Activated naive CD4-positive, alpha-beta T cell treated with anti-CD3 and anti-CD28 coated beads, Interleukin-2, amount 50 U/mL, for 16 hours (primary cell): ENCODE data around the gene SEC16A.
"Not testable (repeated sequence)": the region's sequence is repeated elsewhere in the genome, so short reads cannot be mapped to it uniquely, and the experiment has no call there.

Experiments
- DNase-seq: peaks from one replicate; pipeline ENCODE4 v3.0.0-alpha.2; 2020

Gene SEC16A

DNA sequence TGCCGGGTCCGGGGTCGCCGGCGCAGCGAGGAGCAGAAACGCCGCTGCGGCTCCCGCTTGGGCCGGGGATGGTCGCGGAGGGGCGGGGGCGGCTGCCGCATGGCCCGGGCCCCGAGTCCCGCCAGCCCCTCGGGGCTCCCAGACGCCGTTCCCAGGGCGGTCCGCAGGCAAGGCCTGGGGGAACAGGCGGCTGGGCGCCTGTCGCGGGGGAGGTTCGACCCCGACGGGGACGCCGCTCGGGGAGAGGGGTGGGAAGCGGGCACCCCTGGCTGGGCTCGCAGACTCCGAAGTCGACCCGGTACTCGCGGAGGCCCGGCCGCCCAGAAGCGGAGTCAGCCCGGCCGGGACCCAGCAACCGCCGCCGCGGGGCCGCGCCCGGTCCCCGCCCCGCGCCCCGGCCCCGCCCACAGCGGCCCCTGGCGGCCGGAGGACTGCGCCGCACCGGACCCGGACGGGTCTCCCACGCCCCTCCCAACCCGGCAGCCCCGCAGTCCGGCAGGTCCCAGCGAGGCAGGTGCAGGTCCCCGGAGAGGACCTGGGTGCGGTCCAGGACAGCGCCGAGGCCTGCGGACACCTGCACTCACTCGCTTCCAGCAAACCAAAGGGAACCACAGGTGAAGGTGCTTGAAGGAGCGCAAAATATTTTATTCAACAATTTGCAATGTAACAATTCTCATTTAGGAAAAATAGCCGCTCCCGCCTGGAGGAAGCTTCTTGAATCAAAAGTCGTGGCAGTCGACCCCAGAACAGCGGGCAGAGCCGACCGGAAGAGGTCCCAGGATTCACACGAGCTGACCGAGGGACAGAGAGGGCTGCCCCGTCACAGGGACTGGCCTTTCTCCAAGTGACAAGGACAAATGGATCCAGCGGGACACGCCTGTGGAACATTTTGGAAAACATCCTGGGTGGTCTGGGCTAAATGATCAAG is 43.1 kb downstream of the SEC16A start, which contains the start of gene INPP5E:
TSS of gene INPP5E (minus strand) at position 365 of the 928 bp plus-strand sequence. CDS start 426 bp downstream, outside the sequence.
- DNase-seq = peak; percentile 85

DNA sequence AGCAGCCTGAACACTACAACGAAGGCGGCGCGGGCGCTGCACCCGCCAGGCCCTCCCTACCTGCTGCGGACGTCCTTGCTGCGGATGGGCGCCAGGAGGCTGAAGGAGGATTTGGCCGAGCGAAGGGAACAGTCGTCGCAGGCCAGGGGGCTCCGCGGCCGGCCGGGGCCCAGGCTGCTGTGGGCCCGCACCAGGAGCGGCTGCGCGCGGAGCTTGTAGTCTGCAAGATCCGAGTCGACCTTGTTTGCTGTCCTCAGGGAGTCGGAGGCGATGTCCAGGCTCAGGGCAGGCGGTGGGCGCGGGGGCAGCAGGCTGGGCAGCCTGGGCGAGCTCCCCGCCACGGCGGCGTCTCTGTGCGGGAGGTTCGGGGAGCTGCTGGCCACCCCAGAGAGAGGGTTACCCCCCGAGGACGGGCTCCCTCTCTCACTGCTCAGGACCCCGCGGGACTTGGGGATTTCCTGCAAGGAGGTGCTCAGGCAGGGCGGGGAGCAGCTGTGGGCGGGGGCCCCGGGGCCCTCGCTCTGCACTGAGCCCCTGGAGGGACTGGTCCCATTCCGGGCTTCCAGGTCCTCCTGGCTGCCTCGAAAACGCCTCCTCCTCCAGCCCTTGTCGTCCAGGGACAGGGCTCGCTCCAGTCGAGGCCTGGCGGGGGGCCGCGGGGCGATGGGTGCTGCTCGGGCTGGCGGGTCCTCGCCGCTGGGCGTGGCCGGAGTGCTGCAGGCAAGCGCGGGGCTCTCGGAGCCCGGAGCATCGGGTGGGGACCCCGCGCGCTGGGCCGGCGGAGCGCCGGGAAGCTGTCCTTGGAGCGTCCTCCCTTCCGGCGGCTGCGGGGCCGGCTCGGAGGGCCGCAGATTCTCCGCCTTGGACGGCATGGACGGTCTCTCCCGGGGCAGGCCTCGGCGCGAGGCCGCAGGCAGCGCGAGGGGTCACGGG is 44.0 kb downstream of the SEC16A start:
- DNase-seq = peak; percentile 69

DNA sequence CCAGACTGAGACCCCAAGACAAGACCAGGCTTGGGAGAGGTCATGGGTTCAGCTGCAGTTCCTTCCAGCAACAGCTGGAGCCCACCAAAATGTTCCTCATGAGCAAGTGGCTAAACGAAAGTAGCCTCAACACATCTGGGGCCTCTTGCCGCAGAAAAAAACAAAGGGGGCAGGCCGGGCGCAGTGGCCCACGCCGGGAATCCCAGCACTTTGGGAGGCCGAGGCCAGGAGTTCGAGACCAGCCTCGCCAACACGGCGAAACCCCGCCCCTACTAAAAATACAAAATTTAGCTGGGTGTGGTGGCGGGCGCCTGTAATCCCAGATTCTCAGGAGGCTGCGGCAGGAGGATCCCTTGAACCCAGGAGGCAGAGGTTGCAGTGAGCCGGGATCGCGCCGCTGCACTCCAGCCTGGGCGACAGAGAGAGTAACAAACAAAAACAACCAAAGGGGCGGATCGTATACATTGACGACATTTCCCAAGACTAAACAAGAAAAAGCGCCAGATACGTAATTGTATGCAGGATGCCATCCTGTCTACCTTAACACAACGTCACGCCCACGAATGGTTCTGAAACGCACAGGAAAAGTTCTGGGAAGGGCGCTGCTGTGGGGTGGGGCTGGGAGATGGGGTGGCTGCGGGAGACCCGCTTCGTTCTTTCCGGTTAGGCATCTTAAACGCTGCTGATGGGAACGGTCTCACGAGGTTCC is 44.8 kb downstream of the SEC16A start:
- DNase-seq = no peak

DNA sequence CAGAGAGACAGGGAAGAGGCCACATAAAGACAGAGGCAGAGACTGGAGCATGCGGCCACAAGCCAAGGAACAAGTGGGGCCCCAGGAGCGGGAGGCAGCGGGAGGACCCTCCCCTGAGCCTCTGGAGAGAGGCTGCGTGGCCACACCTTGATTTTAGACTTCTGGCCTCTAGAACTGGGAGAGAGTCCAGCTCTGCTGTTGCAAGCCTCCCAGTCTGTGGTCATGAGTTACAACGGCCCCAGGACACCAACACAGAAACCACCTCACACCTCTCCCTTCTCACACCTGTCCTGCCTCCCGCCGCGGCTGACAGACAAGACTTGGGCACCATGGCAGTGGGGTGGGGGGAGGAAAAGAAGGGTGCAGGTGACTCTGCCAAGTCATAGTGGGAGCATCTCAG is 45.4 kb downstream of the SEC16A start:
- DNase-seq = no peak

DNA sequence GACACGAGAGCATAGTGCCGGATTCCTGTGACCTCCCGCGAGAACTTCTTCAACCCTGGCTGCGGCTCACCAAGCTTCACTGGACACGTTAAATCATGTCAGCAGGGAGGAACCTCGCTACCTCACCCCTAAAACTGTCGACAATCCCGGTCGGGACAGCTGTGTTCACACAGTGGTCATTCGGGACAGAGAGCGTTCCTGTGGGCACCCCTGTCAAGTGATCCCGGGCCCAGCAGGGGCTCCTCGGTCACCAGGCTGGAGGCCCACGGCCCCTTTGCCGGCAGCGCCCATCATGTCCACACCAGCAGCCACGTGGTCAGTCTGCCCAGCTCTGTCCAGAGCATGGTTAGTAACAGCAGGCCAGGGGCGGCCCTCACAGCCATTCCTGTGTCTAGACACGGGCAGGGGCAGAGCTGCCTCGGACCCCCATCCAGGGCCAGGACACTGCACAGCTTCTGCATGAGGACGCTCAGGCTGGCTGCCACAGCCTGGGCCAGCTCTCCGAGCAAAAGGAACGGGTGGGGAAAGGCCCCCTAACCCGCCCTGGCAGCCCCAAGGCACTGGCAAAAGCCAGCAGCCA is 46.7 kb downstream of the SEC16A start:
- no peak for DNase-seq

DNA sequence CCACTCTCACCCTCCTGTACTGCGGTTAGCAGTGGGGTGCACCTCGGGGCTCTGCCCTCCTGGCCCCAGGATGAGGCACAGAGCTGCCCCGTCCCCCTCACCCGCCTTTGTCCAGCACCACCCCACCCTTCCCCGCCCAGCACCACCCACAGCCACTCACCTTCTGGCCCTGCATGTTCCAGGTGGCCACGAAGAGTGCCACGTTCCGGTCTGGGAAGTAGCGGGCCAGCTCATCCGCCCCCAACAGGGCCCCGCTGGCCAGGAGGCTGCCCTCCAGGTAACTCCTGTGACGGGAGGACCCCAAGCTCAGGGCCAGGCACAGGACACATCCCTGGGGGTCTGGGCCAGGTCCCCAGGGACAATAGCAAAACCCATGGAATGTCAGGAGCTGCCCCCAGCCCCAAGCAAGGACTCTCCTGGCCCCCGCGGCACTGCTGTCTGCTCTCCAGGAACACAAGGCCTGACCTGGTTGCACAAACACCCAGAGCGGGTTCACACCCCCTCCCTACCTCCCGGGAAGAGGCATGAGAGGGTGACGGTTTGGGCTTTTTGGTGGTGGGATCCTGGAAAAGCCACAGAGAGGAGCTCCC is 48.2 kb downstream of the SEC16A start:
- no peak for DNase-seq

DNA sequence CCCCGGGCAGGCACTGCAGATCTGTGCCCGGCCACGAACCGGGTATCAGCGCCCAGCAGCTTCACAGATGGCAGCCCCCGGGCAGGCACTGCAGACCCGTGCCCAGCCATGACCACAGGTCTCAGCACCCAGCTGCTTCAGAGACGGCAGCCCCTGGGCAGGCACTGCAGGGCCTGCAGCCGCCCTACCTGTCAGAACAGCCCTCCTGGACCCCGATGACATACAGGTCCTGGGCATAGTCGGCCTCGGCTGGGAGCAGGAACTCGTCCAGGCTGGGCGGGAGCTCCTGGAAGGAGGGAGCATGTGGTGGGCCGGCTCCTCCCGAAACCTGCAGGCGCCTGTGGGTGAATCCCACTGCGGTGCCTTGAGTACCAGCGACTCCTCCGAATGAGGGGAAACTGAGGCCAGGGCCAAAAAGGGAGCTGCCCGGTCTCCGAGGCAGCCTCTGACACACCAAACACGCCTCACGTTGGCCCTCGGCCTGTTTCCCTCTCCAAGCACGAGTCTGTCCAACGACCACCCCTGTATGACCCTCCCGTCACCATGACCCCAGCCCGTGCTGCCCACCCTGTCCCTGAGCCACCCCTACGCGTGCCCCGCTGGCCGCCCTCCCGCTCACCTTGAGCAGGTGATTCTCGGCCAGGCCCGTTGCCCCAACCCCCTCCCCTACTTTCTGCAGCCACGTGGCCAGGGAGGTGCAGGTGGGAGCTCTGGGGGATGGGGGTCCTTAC is 48.8 kb downstream of the SEC16A start:
- no peak for DNase-seq

DNA sequence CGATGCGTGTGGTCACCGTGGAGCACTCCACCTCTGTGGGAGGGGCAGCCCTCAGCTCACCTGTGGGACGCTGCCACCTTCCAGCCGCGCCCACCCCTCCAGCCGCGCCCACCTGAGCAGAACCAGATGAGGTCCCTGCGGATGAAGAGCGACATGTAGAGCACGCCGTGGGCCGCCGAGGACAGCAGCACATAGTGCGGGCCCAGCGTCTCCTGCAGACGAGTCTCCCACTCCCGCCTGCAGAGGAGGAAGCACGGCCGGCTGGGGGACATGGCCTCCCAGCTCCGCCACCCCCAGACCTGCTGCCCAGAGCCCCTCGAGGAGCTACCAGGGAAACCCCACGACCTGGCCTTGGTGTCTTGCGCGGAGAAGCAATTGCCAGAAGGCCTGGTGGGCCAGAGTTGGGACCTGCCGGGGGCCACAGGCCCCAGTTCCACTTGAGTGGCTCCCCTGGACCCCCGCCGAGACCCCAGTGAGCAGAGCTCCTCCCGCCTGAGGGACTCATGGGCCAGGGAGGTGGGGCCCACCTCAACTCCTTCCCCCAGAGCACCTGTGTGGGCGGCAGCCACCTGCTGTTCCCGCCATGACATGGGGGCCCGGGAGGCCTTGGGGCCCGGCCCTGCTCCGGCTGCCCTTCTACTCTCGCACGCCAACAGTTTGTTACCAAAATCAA is 49.7 kb downstream of the SEC16A start:
- DNase-seq = no peak

DNA sequence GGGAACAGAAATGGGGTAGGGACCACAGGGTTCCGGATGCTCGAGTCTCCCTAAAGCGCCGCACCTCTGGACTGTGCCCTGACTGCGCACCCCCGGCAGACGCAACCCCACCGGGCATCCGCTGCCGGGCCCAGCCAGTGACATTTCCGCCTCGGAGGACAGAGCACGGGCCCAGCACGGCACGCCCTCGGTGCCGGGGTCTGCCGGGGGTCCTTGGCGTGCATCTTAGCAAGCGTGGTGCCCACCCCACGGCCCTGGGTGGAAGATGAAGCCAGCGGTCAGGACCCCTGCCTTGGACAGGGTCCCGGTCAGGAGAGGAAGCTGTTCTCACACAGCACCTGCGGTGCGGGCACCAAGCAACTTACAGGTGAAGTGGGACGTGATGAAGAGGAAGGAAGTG is 50.2 kb downstream of the SEC16A start:
- no peak for DNase-seq

DNA sequence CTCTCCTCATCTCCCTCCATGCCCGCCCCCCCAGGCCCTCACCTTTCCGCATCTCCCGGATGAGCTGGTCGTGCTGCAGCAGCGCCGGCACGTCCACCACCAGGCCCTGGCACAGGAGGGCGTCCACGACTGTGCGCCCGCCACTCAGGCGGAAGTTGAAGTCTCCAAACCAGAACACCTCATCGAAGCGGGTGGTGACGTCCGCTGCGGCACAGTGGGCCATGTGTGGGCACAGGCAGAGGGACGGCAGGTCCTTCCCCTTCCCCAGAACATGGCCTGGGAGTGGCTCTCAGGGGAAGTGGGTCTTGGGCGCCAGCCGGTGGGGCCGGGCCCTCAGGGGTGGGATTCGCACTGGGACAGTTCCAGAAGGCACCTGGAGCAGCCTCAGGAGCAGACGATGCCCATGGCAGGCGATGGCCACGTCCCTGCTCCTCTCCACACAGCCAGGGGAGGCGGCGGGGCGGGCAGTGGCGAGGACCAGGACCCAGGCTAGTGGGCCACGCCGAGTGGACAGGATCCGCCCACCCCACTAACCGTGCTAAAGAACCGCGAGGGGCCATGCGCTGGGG is 51.0 kb downstream of the SEC16A start:
- no peak for DNase-seq

DNA sequence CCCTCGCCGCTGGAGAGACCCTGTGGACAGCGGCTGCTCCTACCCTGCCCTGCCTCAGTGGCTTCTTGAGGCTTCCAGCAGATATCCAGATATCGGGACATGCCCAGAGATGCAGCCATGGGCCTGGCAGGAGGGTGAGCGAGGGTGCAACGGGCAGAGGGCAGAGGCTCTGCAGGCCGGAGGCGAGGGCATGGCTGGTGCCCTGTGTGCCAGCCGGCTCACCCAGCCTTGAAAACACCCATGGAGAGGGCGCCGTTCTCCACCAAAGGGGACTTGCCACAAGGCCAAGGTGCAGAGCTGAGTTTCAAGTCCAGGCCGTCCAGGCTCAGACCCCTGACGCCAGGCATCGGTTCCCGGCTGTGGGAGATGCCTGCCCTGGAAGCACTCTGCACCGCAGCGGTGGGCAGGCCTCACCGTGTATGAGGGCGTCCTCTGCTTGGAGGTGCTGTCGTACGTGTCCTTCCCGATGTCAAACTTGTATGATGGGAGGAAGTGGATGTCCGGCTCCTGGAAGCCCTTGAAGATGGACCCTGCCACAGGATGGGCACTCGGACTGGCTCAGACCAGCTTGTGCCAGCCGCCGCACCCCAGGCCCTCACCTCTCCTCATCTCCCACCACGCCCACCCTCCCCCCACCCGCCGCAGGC is 52.1 kb downstream of the SEC16A start:
- no peak for DNase-seq

DNA sequence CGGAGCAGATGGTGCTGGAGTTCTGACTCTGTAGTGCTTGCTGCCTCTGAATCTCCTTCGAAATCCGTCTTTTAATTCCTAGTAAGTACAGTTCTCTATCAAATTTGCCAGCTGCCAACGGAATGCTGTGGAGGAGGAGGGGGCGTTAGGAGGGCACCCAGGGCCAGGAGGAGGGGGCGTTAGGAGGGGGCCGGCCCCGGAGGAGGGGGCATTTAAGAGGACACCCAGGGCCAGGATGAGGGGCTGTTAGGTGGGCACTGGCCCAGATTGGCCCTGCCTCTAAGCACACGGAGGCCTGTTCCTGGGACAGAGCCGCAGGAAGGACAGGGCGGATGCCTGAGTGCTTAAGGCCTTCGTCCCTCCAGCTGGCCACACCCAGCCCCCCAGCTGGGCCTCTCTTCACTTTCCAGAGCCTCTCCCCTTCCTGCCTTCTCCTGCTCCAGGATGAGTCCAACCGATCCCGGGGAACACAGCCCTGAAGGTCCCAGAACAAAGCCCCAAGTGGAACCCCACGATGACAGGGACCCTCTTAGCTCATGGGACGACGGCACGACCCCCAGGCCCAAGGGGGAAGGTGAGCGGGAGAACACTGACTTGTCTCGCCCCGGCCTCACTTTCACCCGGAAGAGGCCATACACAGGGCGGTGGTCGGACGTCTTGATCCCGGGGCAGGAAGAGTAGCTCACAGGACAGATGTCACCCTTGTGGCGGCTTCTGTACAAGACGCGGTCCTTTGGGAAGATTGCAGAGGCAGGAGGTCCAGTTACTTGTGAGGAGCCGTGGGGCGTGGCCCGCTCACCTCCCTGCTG is 53.0 kb downstream of the SEC16A start:
- DNase-seq = no peak

DNA sequence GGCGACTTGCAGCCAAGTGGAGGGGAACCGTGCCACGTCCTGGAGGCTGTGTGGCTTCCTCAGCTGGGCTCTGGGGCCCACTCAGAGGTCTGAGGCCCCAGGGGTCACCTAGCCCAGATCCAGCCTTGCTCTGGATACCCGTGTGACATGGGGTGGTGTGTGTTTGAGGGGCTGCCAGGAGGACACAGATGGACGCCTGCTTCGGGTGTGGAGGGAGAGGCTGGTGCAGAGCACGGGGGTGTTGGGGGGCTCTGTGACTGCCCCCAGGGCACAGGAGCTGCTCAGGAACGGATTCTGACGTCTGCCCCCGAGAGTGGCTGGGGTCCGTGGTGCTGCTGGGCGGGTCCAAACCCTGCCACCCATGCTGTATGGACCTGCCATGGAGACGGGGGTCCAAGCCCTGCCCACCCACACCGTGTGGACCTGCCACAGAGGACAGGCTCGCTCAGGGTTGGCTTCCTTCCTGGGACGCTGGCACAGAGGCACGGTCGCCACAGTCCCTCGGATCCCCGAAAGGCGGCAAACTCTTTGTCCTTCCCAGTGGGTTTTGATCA is 53.7 kb downstream of the SEC16A start:
- DNase-seq = no peak

DNA sequence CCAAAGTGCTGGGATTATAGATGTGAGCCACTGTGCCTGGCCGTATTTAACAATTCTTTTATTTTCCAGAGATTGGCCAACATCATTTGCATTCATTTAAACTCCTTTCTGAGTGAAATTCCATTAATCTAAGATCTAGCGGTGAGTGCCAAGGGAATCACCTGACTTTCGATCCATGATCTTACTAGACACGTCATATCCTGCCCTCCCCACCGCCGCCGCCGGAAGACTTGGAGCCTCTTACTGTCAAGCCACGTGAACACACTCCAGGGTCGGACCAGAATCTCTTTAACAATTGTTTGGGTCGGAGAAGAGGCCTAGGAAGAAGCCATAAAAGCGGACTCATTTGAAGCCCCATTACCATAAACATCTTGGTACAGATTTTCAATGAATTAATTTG is 56.1 kb downstream of the SEC16A start:
- DNase-seq = no peak

DNA sequence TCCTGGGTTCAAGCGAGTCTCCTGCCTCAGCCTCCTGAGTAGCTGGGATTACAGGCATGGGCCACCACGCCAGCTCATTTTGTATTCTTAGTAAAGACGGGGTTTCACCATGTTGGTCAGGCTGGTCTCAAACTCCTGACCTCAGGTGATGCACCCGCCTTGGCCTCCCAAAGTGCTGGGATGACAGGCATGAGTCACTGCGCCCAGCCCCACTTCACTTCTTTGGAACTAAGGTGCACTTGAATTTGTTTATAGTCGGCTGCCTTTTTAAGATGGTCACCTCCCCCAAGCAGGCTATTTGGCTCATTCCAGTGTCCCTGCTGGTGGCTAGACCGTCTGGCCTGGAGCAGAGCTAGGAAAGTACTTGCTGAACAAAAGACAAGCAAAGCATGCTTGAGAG is 57.5 kb downstream of the SEC16A start:
- DNase-seq = not testable (repeated sequence)

DNA sequence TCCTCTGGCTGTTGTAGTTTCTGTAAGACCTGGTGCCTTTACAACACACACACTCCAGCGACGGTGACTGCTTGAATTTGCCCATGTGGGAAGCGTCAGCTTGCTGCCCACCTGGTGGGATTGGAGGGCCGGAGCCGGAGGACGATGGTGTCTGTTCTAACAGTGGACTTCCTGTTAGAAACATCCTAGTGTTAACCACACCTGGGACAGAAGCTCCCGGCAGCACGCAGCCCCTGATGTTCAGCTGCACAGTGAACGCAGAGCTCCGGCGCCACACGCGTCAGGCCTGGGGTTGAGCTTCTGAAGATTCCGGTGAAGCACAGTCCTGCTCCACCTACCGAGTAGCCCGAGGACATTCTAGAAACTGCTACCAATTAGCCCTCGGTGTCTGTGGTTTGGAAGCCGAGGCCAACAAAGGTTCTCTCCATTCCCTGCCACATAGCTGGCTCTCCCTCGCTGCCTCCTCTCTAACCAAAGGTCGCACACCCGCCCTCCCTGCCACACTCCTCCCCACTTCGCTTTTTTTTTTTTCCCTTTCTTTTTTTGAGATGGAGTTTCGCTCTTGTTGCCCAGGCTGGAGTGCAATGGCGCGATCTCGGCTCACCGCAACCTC is 58.0 kb downstream of the SEC16A start:
- DNase-seq = no peak

DNA sequence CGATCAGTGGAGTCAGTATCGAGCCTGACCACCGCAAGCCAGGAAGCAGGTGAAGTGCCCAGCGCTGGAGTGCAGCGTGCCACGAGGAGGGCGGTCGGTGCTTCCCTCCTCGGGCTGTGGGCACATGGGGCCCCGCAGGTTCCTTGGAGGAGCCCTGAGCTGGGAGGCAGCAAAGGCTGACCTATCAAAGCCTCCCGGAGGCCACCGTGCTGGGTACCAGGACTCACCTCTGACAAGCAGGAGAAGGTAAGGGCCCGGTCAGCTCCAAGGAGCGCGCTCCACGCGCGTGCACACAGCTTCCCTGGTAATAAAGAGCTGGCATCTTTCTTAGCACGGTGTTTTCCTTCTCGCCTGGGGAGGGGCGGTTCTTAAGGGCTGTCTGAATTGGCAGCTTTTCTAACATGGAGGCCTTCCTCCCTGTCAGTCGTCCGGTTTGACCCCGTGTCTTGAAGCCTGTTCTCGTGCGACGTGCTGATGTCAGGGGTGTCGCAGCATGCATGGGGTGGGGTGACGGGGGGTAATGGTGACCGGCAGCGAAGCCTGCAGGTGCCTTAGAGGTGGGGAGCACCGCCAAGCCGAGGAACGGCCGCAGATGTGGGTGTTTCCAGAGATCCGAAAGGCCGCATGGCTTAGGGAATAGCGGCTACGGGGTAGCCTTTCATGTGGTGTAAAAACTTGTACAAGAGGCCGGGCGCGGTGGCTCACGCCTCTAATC is 59.3 kb downstream of the SEC16A start:
- no peak for DNase-seq

DNA sequence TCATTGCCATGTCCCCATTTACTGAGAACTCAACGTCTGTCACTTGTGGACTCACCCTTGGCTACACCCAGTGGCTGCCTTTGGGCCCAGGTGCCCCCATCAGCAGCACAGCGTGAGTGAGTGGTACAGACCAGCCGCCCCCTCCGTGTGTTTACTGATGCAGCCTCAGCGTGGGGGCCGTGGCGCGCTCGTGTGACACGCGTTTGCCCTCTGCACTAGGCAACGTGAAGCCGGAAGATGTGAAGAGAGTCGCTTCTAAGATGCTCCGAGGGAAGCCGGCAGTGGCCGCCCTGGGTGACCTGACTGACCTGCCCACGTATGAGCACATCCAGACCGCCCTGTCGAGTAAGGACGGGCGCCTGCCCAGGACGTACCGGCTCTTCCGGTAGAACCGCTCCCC is 60.0 kb downstream of the SEC16A start:
- no peak for DNase-seq
